ENCODE measurements around the gene HOXC10.

HOXC10 gene

DNA sequence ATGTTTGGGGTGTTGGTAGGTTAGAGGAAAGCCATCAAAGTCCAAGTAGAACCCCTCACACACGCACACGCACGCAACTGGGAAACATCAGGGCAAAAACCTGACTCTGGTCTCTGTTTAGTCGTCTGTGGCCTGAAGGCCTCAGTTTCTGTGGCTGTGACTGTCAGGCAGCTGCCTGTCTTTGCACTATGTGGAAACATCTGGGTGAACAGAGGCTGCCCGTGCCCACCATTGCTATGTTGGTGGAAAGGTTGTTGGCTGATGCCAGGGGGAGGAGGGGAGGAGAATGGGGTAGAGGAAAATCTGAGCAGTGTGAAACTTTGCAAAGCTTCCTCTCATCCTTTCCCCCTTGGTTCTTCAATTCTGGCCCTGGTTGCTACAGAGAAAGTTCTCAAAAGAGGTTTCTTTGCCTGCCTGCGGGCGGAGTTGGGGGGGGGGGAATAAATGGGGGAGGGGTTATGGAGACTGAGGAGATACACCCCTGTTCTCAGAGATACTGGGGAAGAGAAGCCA, 7.5 kb downstream of the HOXC10 start:
- no peak for DNase-seq

DNA sequence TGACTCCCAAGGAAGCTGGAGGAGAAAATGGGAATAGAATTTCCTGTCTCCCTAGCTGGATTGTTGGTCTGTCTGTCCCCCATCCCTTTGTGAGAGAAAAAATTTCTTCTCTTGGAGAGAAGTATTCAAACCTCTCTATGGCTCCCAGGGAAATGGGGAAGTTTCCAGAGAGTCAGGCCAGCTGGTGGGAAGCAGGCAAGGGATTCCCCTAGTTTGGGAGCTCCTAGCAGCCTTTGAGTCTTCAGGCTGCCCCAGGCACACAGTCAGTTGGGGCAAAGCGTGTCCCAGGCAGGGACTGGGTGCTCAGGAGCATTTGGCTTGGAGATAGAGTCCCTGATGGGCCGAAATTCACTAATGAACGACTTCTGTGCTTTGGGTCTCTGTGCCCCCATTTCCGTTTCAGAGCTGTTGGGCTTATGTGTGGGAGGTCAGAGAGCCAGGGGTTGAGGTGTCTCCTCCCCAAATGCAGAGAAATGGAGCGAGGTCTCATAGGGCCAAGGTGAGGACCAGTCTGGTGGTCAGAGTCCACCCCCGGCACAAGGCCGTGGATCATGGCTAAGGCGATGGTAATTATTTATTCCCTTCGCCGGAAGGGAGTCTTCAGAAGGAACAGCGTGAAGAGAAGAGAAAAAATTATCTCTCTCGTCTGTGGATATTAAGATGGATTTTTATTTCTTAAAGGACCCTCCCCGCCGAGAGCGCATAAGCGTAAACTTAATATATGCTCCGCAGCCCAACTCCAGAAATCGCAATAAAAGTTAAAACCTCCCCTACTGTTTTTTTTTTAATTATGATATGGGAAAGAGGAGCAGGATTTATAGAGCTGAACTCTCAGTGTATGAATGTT, 8.4 kb downstream of the HOXC10 start:
- DNase-seq, result no peak

DNA sequence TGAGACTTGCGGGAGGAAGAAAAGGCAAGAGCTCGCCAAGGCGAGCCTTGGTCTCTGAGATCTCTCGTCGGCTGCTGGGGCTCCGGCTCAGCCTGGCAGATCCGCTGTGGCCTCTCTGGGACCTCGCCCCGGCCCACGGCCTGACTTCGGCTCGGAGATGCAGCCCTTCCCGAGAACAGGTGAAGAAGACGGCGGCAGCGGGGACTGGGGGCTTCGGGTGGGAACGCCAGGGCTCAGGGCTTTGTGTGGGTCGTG, 9.0 kb downstream of the HOXC10 start:
- no peak for DNase-seq

DNA sequence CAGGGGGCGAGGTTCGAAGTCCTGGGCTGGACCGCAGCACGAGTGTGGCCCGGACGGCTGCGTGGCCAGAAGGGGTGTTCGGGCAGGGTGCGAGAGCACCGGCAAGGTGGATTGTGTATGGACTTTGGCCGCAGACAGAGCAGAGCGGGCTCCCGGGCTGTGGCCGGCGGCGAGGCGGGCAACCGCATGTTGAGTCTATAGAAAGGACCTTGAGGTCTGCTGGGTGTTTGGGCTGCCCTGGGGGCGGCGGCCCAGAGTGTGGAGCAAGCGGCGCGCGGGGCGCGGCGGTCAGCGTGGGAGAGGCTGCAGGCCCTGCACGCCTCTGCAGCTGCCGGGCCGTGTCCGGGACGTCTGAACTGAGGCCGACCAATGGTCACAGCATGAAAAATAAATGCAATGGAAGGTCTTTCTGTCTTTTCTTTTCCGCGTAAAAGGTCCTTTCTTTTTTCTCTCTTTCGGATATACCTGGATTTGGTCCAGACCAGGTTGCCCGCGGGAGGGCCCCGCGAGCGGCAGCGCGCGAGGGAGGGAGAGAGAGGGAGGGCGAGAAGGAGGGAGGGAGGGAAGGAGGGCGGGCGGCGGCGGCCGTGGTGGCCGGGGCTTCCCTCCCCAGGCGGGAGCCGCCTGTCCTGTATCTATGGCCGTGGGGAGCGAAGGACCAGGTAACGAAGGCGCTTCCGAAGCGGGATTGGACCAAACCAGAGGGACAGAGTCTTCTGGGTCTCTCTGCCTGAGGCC, 9.5 kb downstream of the HOXC10 start:
- no peak for DNase-seq

DNA sequence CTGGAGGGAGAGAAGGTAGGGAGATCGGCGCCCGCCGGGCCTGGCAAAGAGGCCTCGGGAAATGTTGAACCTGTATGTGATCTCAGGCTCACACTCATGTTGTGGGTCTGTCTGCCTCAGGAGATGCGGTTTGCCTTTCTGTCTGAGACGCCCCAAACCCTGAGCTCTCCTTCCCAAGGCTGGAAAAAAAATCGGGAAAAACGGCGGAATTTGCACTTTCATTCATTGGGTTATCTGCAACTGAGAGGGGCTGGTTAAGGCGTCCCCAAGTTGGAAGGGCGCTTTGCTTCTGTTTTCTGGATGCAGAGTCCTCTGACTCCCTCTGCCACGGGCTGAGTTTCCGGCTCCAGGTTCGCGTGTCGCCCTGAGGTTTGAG, 10.0 kb downstream of the HOXC10 start:
- no peak for DNase-seq

DNA sequence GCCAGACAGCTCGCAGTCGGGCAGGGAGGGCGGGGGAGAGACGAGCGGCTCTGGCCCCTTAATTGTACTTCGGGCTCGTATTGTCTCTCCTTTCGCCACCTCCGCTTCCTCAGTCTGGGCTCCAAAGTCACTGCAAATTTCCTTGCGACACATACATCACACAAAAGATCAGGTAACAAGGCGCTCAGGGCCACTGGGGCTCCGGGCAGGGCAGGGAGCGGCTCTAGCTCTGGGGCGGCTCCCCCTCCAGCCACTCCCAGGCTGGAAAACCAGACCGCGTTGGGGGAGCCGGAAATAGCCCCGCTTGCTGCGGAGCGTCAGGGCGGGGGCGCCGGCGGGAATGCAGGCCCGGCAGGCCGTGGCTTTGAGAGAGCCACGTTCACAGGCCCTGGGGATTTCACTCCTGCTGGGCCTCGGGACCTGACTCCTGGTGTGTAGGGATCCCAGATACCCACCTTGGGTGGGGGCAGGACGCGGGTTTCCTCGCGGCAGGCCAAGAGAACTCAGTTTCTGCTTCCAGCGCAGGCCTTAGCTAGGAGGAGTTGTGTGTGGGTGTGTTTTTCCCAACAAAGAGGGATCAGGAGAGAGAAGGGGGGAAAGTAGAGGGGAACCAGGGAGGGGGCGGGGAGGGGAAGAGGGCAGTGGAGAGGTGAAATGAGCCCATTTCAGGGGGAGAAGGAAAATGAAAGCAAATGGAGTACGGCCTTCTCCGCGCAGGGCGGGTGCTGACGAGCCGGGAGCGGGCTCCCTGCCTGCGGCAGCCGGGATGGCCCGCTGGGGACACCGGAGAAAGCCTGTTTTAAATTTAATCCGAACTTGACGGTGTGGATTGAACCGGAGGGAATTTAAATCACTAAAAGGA, 10.7 kb downstream of the HOXC10 start:
- no peak for DNase-seq

DNA sequence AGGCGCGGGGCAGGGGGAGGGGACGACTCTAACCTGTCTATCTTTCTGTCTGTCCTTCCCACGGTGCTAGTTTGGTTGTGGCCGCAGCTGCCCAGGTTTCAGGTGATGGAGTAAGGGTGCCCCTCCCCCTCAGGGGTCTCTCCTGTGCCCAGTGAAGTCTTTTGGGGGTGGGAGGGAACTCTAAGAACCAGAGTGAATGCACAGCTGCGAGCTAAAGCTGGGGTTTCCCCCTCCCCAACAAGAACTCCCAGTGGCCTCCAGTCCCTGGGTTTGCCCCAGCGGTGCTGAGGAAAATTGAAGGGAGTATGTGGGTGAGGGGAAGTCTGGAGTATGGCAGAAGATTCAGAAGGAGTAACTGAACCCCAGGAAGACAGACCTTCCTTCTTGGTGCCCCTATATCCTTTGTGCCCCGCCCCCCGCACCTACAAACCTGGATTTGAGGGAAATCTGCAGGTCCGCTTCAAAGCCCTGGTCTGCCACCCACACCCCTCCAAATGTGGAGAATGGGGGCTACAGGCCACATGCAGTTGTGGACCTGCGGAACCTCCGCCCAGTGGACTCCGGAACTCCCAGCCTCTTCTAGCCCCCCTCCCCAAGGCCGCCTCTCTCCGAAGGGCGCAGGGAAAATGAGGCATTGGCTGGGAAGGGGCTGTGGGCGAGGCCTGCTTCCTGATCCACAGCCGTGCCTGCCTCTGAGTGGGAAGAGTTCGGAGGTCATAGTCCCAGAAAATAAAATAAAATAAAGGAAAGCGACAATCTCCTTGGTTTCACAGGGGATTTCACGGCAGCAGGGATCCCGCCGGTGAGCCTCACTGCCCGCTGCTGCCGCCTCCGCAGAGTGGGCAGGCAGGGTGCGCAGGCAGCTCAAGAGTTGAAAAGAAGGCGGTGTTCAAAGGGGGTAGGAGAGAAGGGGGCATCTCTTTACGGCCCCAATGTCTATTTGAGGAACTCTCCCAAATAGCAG, 11.6 kb downstream of the HOXC10 start:
- DNase-seq, result no peak

DNA sequence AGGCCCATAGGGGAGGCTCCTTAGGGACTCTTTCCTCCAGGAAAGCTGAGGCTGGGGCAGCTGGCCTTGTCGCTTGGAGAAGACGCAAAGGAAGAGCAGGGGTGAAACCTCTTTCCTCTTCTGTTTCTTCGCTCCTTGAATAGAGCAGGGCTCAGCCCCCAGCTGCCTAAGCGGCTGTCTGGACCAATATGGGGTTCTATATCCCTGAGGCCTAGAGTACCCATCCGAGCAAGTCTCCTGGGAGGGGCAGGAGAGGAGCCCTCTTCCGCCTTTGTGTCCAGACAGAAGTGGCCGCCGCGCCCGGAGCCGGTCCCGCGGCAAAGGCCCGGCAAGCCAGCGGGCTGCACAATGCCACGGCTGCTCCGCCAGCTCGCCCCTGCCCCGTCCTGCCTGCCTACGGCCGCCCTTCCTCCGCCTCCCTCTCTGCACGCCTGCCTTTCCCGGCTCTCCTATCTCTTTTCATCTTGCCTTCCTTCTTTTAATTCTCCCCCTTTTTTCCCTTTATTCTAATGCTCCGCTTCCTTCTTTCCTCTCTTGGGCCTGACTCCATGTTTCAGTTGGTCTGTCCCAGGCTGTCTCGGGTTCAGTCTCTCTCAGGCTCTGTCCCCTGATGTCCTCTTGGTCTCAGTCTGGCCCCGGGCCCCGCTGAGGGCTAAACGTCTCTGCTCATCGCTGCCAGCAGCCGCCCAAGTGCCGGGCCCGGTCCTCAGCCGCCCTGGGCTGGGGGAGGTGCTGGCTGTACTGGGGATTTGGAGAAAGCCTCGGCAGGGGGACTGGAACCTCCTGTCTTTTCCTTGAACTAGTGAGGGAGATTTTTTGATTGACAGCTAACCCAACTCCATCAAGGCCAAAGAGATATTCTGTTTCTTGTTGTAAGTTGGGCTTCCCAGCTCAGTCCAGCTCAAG, 12.5 kb downstream of the HOXC10 start:
- no peak for DNase-seq

DNA sequence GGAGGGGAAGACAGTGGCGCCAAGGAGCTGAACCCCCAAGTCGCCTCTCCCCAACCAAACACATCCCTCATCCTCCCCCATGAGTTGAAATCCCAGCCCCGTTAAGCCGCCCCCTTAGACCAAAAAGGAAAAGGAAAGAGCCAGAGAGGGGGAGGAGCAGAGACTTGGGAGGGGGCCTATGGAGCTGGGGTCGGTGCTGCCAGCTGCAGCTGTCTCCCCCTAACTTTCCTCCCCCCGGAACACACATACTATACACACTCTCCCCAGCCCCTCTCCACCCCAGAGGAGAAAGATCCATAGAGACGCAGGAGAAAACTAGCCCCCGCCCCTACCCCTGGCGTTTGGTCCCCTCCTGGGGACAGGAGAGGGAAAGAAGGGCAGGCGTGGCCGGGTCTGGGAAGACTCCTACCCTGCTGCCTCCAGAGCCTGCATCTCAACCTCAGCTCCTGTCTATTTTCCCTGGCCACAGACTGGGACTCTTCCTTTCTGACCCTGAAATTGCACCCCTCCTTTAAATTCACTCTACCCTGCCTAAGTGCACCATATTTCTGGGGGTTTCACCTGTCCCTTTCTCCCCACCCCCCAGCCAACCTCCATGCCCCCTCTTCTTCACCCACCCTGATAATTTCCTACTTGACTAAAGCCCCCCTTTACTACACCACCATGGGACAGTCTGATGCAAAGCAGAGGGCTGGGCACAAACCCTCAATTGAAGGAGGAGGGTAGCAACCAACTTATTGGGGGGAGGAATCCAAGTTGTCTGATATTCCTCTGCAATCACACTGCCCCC, 13.4 kb downstream of the HOXC10 start:
- no peak for DNase-seq

DNA sequence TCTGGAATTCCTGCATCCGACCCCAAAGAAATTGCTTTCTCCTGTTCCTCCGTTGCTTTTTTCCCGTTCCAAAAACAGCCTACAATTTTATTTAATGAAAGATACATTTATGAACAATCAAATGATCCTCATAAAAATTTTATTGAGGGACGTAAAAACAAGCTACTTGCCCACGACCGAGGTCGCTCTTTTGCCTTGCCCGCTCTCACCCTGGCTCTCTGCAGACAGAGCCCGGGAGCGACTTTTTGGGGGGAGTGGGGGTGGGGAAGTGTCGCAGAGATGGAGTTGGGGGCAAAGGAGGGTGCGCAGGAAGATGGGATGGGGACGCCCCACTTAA, 13.9 kb downstream of the HOXC10 start:
- no peak for DNase-seq

DNA sequence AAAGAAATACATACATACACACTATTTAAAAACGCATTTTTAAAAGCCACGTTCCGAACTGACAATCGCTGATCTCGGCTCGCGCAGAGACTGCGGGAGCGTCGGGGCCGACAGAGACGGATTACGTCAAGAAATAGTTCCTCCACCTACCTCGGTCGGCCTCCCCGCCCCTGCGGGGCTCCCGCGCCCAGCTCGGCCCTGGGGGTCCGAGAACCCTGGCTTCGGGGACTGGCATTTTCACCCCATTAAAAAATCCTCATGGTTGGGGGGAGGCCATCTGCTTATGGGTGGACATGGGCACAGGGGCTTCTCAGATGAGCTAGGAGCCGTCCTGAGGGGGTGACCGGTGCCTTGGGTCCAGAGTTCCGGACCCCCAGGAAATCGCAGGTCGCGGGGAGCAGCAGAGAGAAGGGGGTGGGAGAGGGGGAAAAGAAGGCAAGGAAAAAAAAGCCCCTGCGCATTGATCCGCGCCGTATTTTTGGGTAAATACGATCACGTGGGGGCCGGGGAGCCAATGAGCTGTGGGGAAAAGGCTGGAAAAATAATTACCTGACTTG, 14.7 kb downstream of the HOXC10 start:
- DNase-seq, result no peak

DNA sequence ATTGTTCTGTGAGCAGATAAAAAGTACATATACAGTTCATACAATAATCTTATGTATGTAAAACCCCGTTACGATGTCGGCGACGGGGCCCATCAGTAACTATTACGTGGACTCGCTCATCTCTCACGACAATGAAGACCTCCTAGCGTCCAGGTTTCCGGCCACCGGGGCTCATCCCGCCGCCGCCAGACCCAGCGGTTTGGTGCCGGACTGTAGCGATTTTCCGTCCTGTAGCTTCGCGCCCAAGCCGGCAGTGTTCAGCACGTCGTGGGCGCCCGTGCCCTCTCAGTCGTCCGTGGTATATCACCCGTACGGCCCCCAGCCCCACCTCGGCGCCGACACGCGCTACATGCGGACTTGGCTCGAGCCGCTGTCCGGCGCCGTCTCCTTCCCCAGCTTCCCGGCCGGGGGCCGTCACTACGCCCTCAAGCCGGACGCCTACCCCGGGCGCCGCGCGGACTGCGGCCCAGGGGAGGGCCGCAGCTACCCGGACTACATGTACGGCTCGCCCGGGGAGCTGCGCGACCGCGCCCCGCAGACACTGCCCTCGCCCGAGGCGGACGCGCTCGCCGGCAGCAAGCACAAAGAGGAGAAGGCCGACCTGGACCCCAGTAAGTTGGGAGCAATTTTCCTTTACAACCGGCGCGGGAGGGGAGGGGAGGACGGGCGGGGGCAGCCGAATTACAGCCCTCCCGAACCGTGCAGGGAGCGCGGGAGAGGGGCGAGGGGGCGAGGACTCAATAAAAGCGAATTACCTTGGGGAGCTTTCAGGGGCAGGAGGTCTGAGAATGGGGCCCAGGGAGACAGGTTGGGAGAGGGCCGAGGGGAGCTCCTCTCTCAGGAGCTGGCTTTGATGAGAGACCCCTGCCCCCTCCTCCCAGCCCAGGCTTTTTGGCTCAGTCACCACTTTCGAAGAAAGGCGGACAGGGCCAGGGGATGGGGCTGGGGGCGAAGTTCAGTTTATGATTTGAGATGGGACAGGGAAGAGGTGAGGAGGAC, 15.5 kb downstream of the HOXC10 start, which contains the start of gene HOXC9:
HOXC9 (plus strand) TSS at position 46 of the 999 bp plus-strand sequence; CDS start at position 74, 28 bp downstream.
- DNase-seq, result no peak

DNA sequence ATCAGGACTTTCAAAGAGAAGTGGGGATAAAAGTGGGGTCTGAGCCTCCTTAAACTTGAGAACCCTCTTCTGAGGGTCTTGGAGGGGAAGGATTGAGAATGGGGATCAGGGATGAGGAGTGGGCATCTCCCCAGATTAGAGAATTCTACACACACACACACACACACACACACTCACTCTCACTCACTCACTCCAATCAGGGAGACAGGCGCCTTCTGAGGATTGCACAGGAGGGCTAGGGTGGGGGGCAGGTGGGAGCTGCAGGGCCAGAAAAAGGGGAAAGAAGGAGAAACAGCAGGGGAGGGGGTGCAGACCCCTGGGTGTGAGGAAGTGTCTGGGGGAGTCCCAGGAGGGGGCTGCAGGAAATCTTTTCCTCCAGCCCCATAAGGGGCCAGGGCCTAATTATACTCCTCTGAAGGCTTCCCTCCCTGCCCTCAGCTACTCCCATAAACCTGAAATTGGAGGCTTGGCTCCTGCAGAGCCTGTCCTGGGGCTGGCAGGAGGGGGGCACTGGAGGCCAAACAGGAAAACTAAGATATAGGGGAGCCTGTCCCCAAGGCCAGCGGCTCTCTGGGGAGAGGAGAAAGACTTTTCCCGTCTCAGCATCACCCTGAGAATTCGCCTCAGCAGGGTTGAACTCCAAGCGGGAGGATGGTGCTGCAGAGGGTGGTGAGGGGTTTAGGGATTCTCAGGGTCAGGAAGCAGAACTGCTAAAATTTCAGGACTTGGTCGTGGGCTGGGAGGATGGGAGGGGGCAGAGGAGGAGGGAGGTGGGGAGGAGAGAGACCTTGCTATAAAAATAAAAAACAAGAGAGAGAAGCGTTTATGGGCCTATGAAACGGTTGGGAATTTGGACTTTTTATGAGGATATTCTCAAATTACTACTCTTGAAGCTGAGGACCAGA, 16.6 kb downstream of the HOXC10 start:
- no peak for DNase-seq

DNA sequence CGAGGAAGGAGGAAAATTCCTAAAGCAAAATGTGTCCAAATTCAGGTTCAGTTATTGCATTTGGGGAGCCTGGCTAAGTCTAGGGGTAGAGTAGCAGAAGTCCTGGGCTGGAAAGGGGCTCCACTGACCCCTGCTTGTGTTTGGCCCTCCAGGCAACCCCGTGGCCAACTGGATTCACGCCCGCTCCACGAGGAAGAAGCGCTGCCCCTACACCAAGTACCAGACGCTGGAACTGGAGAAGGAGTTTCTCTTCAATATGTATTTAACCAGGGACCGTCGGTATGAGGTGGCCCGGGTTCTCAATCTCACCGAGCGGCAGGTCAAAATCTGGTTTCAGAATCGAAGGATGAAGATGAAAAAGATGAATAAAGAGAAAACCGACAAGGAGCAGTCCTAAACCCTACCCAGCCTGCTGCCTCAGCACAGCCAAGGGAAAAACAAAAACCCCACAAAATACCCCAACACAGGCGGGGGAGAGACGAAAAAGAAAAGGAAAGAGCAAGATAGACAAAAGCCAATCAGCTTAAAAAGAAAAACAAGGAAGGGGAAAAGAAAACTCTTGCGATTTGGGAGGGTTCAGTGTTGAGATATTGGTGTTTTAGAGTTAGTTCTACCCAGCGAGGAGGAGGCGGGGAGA, 17.4 kb downstream of the HOXC10 start:
- no peak for DNase-seq

DNA sequence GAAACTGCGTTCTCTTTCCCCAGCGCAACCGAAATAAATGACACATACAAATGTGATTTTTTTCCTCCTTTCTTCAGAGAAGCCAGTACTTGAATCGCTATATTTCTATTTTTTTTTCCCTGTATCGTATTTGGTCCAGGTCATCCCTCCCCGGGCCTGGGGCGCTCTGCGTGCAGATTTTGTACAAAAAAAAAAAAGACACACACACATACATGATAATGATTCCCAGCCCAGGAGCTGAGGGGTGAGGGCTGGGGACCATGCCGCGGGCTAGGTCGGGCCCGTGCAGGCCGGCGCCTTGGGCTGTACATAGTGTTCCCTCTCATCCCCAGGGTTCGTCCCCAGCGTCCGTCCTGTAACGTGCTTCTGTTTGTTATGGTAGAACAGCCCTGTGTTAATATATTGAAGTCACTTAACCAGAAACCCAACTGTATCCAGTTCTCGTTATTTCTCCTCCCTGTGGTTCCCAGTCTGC, 18.0 kb downstream of the HOXC10 start:
- no peak for DNase-seq

DNA sequence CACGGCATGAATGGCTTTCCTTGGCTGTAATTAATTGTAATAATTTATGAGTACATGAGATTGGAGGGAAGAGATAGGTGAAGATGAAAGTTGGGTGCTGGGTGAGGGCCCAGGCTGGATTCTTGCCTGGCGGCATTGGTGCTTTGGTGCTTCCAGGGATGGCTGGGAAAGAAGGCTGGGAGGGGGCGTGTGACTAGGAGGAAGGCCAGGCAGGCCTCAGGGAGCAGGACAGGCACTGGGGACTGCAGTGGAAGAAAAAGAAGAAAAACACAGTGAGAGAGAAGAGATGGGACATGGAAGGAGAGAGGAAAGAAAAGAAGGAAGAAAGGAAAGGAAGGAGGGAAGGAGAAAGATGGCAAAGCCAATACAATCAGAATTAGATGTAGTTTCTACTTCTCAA, 18.7 kb downstream of the HOXC10 start:
- DNase-seq, result no peak
